Measurements from ENCODE around the gene GSTM4. TPM values are rescaled to one million over a fixed set of nuclear protein-coding genes. Genes with fewer than 3 reads are reported as not detected.
A peak's percentile ranks its signal among the peaks of the same experiment; 100 is the strongest.

The GSTM4 gene
- total and polyA plus RNA-seq, 9 of the 15 experiments (the other 6 are each of a cell fraction or from before 2014, with no cell fraction given): 18.8 to 53.4 (median 38.8) TPM

- Histone ChIP-seq H3K27ac (ENCODE audit: extremely low read depth, low read depth, low read length) (no peak overlapping the region), H2AFZ (ENCODE audit: low read depth, low read length) (no peak overlapping the region), H3K36me3 (ENCODE audit: control insufficient read depth, insufficient read depth, low read length) (peaks cover 14% of the 10 kb centered on the region; the same call in 2 of the 3 replicates), H3K4me1 (replicated peaks in 1 of 2; ENCODE audit: control insufficient read depth in 2 of 2, insufficient read depth in 2 of 2, low read length in 2 of 2) (peaks cover 0 to 24% of the 10 kb centered on the region in 2 experiments; a peak in 4 of 5 replicates), H3K9ac (ENCODE audit: insufficient read depth in 1 of 2, low read depth in 2 of 2, low read length in 2 of 2) (no peak overlapping the region), H3K4me3 (no peak overlapping the region), H3K9me3 (replicated peaks; ENCODE audit: control insufficient read depth, insufficient read depth, low read depth, low read length) (no peaks in the 10 kb centered on the region), H3K9me1 (ENCODE audit: control insufficient read depth, insufficient read depth, low read length) (no peaks in the 10 kb centered on the region), H3K27me3 (ENCODE audit: control insufficient read depth in 2 of 2, insufficient read depth in 2 of 2, low read length in 2 of 2) (no peaks in the 10 kb centered on the region), H3K79me2 (ENCODE audit: control insufficient read depth, insufficient read depth, low read length) (0 out of 3 replicates have a peak, but pooled peaks cover 2% of the 10 kb centered on the region), H4K20me1 (replicated peaks; ENCODE audit: control insufficient read depth, insufficient read depth, low read length) (no peaks in the 10 kb centered on the region), H3K4me2 (ENCODE audit: insufficient read depth, low read length) (no peak overlapping the region)
- in situ Hi-C loops (cut with MboI): no loop called here
- DNase-seq (ENCODE audit: extremely low read depth in 1 of 4, low spot score in 3 of 4): no peak
- intact Hi-C loops (cut with micrococcal nuclease): no loop called here
- TF ChIP-seq NFIC (IDR thresholded peaks at IDR 0.05) (peak; percentile 87), PRMT5 (CRISPR knock-in tag; IDR thresholded peaks at IDR 0.05) (no peak)
- FAIRE-seq: no peak
- POLR2A ChIA-PET: interaction anchor here (0.9 to 1.6 kb wide), 3 partner anchors 9 to 18 kb away, joined by 3 to 4 read pairs (median 3); partner anchors contain the start of gene GSTM2
- CTCF ChIA-PET (ENCODE audit: low intra/inter-chr PET ratio): no interaction called here
- no peak for ATAC-seq
- no TSS peak for BruUV-seq (replicated peaks)
- WGBS (ENCODE audit: insufficient coverage, low coverage, missing lambda C conversion rate): 85% methylated on average over 2 of the region's 2 CpGs
Observed at GRCh38 chr1:109659145-109659544, 3.2 kb downstream of the GSTM4 start.

GRCh38 chr1:109659997-109660690 is 4.2 kb downstream of the GSTM4 start:
- H3K9me1 ChIP-seq (ENCODE audit: control insufficient read depth, insufficient read depth, low read length): no peaks in the 10 kb centered on the region
- in situ Hi-C loops (cut with MboI) (no loop called here), intact Hi-C loops (cut with micrococcal nuclease) (no loop called here)
- H3K4me3 ChIP-seq: no peak overlapping the region
- H2AFZ ChIP-seq (ENCODE audit: low read depth, low read length): no peak overlapping the region
- DNase-seq (ENCODE audit: extremely low read depth in 1 of 4, low spot score in 3 of 4) (no peak), ATAC-seq (no peak), FAIRE-seq (no peak)
- no TSS peak for BruUV-seq (replicated peaks)
- CTCF ChIA-PET (ENCODE audit: low intra/inter-chr PET ratio): no interaction called here
- peaks cover 0 to 22% of the 10 kb centered on the region in 2 experiments; a peak in 4 of 5 replicates for H3K4me1 ChIP-seq (replicated peaks in 1 of 2; ENCODE audit: control insufficient read depth in 2 of 2, insufficient read depth in 2 of 2, low read length in 2 of 2)
- no peaks in the 10 kb centered on the region for H3K9me3 ChIP-seq (replicated peaks; ENCODE audit: control insufficient read depth, insufficient read depth, low read depth, low read length)
- no peaks in the 10 kb centered on the region for H3K27me3 ChIP-seq (ENCODE audit: control insufficient read depth in 2 of 2, insufficient read depth in 2 of 2, low read length in 2 of 2)
- H3K79me2 ChIP-seq (ENCODE audit: control insufficient read depth, insufficient read depth, low read length): 0 out of 3 replicates have a peak, but pooled peaks cover 2% of the 10 kb centered on the region
- H3K36me3 ChIP-seq (ENCODE audit: control insufficient read depth, insufficient read depth, low read length): peaks cover 14% of the 10 kb centered on the region; the same call in 2 of the 3 replicates
- no peak overlapping the region for H3K27ac ChIP-seq (ENCODE audit: extremely low read depth, low read depth, low read length)
- H3K4me2 ChIP-seq (ENCODE audit: insufficient read depth, low read length): no peak overlapping the region
- H3K9ac ChIP-seq (ENCODE audit: insufficient read depth in 1 of 2, low read depth in 2 of 2, low read length in 2 of 2): no peak overlapping the region; a peak in 1 of 4 replicates
- POLR2A ChIA-PET: interaction anchor here (0.5 kb wide), 1 partner anchor 375 kb away, joined by 3 read pairs; no protein-coding TSS in a partner anchor
- H4K20me1 ChIP-seq (replicated peaks; ENCODE audit: control insufficient read depth, insufficient read depth, low read length): no peaks in the 10 kb centered on the region
- WGBS (ENCODE audit: insufficient coverage, low coverage, missing lambda C conversion rate): 43% methylated on average over 5 of the region's 5 CpGs
- TF ChIP-seq NKRF (IDR thresholded peaks at IDR 0.05; ENCODE audit: borderline replicate concordance) (no peak), ZNF699 (CRISPR knock-in tag; IDR thresholded peaks at IDR 0.05; ENCODE audit: insufficient replicate concordance) (no peak), RERE (CRISPR knock-in tag; IDR thresholded peaks at IDR 0.05; ENCODE audit: borderline replicate concordance) (no peak), ZZZ3 (IDR thresholded peaks at IDR 0.05) (no peak), EP400 (IDR thresholded peaks at IDR 0.05) (no peak)

Measured in K562 (cell line).